Ovary (tissue), 3 donors: ENCODE measurements around the gene GAL.

Experiments
- EP300 ChIP-seq: sonication (generic); formaldehyde crosslinking; IDR thresholded peaks from one replicate; pipeline ENCODE4 v1.6.1; 2017; ENCODE audit warnings: antibody characterized with exemption
- POLR2A ChIP-seq: fragments of 450-650 bp; IDR thresholded peaks from one replicate; pipeline ENCODE4 v1.6.1; 2017; ENCODE audit warnings: antibody characterized with exemption, mild to moderate bottlenecking, moderate library complexity
- TF ChIP-seq, protein P1 (sequence below), 3 donors: fragments of 450-650 bp in 2 of 3; fragments of 200-600 bp in 1 of 3; IDR thresholded peaks; one replicate each; pipeline versions ENCODE4 v1.5.1 to v1.8.0; 2016 to 2022; ENCODE audit warnings: antibody characterized with exemption in 3 of 3, mild to moderate bottlenecking in 1 of 3
- donor health status: DM: no; HTN: no; CAD: no.

DNA sequence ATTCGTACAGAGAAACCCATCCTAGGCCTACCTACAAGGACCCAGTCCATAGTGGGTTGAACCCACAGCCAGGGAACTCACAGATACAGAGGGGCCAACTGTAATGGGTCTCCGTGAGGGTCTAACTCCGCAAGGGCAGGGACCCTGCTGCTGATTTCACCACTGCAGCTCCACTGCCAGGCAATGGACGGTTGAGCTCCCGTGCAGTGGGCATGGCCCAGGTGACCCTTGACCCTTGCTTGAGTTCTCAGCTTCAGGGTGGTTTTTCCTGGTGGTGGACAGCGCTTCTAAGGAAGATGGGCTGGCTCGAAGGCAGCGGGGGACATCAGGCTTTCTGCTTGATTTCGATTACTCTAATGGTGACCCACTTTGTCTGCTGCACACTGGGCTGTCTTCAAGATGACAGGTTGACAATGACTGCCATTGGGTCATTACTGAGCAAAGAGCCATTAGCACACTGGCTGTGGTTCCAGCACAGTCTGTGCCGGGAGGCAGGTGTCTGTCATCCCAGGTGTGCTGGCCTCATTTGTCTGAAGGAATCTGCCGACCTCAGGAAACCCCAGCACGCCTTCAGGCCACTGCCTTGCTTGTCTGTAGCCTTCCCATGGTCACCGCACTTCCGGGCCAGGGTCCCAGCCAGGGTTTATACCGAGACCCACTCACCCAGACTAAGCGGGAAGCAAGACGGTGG lies 3.7 kb upstream of the GAL start:
- TF ChIP-seq, protein P1, sequence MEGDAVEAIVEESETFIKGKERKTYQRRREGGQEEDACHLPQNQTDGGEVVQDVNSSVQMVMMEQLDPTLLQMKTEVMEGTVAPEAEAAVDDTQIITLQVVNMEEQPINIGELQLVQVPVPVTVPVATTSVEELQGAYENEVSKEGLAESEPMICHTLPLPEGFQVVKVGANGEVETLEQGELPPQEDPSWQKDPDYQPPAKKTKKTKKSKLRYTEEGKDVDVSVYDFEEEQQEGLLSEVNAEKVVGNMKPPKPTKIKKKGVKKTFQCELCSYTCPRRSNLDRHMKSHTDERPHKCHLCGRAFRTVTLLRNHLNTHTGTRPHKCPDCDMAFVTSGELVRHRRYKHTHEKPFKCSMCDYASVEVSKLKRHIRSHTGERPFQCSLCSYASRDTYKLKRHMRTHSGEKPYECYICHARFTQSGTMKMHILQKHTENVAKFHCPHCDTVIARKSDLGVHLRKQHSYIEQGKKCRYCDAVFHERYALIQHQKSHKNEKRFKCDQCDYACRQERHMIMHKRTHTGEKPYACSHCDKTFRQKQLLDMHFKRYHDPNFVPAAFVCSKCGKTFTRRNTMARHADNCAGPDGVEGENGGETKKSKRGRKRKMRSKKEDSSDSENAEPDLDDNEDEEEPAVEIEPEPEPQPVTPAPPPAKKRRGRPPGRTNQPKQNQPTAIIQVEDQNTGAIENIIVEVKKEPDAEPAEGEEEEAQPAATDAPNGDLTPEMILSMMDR (IDR thresholded peaks at IDR 0.05), result no peak
- TF ChIP-seq POLR2A (no peak), EP300 (no peak)
